CD4-positive, alpha-beta T cell treated with Interleukin-15 for 1 hour (primary cell): ENCODE results near the gene GET4.

Source experiments
- DNase-seq: peaks from one replicate; pipeline ENCODE4 v3.0.0-alpha.2; 2020

GET4 gene

DNA sequence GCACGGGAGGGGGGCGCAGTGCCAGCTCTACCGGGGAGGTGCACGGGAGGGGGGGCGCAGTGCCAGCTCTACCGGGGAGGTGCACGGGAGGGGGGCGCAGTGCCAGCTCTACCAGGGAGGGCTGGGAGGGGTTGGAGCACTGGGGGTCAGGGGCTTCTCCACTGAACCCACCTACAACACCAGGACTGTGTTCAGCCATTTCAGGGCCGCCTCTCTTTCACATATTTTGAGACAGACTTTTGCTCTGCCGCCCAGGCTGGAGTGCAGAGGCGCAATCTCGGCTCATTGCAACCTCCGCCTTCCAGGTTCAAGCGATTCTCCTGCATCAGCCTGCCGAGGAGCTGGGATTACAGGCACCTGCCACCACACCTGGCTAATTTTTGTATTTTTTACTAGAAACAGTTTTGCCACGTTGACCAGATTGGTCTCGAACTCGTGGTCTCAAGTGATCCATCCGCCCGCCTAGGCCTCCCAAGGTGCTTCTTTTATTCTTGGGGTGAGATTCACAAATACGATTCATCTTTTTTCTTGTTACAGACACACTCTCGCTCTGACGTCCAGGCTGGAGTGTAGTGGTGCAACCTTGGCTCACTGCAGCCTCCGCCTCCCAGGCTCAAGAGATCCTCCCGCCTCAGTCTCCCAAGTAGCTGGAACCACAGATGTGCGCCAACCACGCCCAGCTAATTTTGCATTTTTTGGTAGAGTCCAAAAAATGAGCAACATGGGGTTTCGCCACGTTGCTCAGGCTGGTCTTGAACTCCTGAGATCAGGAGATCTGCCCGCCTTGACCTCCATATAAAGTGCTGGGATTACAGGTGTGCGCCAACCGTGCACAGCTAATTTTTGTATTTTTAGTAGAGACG lies 41.1 kb downstream of the GET4 start:
- DNase-seq, result no peak

DNA sequence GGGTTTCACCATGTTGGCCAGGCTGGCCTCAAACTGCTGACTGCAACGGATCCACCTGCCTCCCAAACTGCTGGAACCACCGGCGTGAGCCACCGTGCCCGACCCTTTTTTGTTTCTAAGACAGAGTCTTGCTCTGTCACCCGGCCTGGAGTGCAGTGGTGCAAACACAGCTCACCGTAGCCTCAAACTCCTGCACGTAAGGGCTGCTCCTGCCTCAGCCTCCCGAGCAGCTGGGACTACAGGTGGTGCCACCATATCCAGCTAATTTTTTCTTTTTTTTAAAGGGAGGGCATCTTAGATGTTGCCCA lies 41.7 kb downstream of the GET4 start:
- DNase-seq, result peak; percentile 14

- DNase-seq, result peak; percentile 9
These were observed 42.2 kb downstream of the GET4 start for GRCh38 chr7:918441-919113.

DNA sequence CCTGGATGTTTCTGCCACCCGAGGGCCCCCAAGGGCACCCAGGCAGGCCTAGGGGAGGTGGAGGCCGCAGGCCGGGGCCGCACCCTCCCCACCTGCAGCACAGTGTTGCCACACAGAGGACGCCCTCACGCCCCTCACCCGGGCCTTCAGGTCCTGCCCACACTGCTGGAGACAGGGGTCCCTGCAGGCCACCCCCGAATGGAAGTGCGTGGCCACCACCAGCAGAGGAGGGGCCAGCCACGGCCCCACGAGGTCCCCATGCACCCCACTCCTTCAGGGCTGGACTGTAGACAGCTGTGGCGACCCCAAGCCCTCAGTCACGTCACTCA lies 42.7 kb downstream of the GET4 start:
- DNase-seq, result peak; percentile 15

DNA sequence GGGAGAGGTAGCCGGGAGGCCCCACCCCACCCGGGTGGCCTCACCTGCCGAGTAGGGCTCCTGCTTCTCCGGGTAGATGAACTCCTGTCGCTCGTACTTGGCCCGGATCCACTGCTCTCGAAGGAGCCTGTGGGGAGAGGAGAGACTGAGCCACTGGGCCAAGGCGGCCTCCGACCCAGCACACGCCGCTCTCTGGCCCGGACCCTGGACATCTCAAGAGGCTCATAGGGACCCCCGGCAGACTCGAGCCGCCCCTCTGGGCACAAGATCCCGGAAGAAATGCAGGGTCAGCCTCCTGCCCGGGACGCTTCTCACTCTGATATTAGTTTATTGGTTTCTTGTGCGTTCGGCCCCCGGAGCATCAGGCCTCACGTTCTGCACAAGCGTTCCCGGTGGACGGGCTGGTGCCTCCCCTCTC lies 43.6 kb downstream of the GET4 start:
- peak; percentile 11 for DNase-seq

- DNase-seq, result peak; percentile 15
These were observed 44.2 kb downstream of the GET4 start for GRCh38 chr7:920351-921070.

GRCh38 chr7:921071-921461 lies 44.7 kb downstream of the GET4 start:
- DNase-seq, result peak; percentile 15

- peak; percentile 20 for DNase-seq
These were observed 45.4 kb downstream of the GET4 start for GRCh38 chr7:921581-922333.

GRCh38 chr7:922334-923107 lies 46.2 kb downstream of the GET4 start:
- DNase-seq, result peak; percentile 59

GRCh38 chr7:923108-924041 lies 47.0 kb downstream of the GET4 start:
- DNase-seq, result peak; percentile 92

- DNase-seq, result peak; percentile 15
These were observed 47.7 kb downstream of the GET4 start for GRCh38 chr7:924042-924441.

DNA sequence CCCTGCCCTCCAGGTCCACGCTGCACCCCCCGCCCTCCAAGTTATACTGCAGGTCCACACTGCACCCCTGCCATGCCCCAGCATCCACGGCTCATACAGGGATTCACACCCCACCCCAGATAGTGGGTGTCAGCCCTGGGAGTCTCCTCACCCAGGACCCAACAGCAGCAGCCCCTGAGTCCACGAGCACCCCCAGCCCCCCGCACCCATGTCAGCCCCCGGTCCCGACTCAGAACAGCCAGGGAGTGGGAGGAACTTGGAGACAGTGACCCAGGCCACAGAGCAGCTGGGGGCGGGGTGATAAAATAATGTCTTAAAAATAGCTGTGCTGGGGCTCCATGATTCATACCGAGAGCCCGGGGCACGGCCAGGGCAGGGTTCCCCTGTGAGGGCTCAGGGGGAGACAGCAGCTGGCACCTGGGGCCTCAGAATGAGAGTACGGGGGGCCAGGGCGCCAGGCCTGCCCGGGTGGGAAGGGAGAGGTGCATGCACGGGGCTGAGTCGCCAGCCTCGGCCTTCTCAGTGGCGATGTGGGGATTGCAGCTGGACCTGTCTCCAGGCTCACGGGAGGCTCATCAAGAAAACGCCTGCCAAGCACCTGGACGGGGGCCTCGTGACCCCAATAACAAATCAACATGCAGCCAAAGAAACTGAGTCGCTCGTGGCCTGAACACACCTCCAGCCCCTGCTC lies 48.3 kb downstream of the GET4 start:
- DNase-seq, result peak; percentile 62

DNA sequence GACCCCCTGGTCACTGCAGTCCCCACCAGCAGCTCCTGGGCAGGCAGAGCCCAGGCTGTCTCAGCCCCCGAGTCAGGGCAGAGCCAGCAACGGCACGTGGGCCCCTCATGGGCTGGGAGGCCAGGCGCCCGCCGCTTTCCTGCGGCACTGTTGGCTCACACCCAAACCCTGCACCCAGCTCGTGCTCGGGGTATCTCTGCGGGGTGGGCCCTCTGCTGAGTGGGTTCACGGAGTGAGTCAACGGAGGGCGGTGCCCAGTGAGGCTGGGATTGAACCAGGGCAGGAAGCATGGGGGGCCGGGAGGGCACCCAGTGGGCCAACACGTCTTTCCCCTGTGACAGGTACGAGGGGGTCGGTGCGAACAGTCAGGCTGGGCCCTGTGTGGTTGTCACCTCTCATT lies 49.2 kb downstream of the GET4 start:
- DNase-seq, result peak; percentile 75

- DNase-seq, result peak; percentile 14
These were observed 50.0 kb downstream of the GET4 start for GRCh38 chr7:926061-927030.

DNA sequence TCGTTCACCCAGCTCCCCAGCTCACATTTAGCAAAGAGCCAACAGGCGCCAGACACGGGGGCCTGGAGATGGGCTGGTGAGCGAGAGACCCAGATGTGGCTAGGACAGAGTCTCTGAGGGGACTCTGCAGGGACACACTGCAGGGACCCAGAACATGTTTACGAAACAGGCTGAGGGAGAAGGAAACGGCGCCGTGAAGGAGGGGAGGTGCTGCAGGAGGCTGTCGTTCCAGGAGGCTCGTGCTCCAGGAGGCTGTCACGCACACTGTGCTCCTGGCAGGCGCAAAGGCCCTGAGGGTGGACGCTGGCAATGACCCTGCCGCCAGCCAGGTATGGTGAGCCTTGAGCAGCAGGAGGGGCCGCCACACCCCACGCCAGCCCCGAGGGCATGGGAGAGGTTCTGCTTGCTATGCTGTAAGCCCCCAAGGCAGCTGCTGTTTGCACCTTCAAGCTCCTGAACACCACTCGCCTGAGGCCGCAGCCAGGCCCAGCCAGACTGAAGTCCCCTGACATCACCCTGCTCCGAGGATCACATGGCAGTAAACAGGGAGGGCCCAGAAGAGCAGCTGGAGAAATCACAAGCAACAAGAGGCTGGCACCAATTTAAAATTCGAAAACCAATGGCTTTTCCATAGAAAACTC lies 50.8 kb downstream of the GET4 start:
- DNase-seq, result peak; percentile 15

DNA sequence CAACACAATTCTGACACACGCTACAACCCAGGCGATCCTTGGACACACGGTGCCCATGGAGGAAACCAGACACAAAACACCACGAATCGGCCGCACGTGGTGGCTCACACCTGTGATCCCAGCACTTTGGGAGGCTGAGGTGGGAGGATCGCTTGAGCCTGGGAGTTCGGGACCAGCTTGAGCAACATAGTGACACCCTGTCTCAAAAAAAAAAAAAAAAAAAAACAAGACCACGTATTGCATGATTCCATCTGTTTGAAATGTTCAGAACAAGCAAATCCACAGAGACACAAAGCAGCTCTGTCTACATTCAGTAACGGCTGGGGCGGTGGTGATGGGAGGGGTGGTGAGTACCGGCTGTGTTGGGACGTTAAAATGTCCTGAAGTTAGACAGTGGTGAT lies 53.0 kb downstream of the GET4 start:
- DNase-seq, result peak; percentile 1

DNA sequence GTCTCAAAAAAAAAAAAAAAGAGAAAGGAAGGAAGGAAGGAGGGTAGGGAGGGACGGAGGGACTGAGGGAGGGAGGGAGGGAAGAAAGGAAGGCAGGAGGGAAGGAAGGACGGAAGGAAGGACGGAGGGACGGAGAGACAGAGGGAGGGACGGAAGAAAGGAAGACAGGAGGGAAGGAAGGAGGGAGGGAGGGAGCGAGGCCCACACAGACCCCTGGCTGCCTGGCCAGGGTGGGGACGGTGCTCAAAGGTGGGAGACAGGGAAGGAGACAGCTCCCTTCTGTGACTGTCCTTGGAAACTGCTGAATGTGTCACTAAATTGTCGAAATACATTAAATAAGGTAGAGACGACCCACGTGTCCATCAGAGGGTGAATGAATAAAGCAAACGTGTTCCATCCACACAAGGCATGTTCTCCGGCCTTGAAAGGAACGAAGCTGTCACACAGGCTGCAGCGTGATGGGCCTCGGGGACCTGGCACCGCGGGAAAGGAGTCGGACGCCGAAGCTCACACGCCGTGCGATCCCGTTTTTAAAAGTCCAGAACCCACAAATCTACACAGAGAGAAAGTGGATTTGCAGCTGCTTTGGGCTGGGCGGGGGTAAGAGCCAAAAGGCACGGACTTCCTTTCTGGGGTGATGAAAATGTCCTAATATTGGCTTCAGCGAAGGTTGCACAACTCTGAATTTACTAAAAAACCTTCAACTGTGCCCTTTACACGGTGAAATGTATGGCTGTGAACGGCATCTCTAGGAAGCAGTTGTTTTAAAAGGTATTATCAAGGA lies 54.8 kb downstream of the GET4 start:
- DNase-seq, result peak; percentile 31
